PFSK-1 (cell line): ENCODE measurements around the gene OR4P4.

ENCODE experiments used
- FOXP2 ChIP-seq: optimal IDR thresholded peaks from 2 replicates; pipeline ENCODE3; 2011; ENCODE audit warnings: borderline replicate concordance, control low read depth, inconsistent platforms; ENCODE audit not compliant: insufficient read depth; ENCODE audit errors: extremely low read length, extremely low read depth
- POLR2AphosphoS5 ChIP-seq: IDR thresholded peaks from 2 replicates; pipeline ENCODE4 v1.6.1; 2012; ENCODE audit warnings: low read depth, mild to moderate bottlenecking, control low read depth, low read length, moderate library complexity
- SIN3A ChIP-seq: IDR thresholded peaks from 2 replicates; pipeline ENCODE4 v1.6.1; 2012; ENCODE audit warnings: mild to moderate bottlenecking, low read length, moderate library complexity, borderline replicate concordance; ENCODE audit not compliant: insufficient read depth
- TAF1 ChIP-seq: IDR thresholded peaks from 2 replicates; pipeline ENCODE4 v1.6.1; 2012; ENCODE audit warnings: low read length, control low read depth, borderline replicate concordance; ENCODE audit not compliant: insufficient read depth
- TF ChIP-seq, protein P1 (sequence below), 2 experiments: IDR thresholded peaks; 2 replicates each; pipeline versions ENCODE4 v1.6.1 to v1.8.0; 2011 to 2012; ENCODE audit warnings: low read depth in 2 of 2, low read length in 2 of 2, control low read depth in 1 of 2, inconsistent platforms in 1 of 2, mild to moderate bottlenecking in 1 of 2, moderate library complexity in 1 of 2; ENCODE audit not compliant: insufficient read depth in 1 of 2

OR4P4 gene

DNA sequence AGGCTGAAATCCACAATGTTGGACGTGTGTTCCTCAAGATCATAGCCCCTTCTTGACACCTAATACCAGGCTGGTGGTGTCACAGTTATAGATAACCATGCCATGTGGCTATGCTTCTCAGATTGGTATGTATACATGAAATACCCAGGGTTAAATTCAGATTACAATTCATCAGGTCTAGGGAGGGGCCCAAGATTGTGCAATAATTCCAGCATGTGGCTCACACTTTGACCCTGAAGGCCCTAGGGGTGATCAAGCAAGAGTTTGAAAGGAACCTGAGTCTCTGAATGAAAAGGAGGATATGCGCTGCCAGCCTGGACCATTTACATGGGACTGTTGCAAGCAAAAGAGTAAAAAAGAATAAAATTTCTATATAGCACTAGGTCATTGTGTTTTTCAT lies 34.5 kb downstream of the OR4P4 start:
- TF ChIP-seq, protein P1, sequence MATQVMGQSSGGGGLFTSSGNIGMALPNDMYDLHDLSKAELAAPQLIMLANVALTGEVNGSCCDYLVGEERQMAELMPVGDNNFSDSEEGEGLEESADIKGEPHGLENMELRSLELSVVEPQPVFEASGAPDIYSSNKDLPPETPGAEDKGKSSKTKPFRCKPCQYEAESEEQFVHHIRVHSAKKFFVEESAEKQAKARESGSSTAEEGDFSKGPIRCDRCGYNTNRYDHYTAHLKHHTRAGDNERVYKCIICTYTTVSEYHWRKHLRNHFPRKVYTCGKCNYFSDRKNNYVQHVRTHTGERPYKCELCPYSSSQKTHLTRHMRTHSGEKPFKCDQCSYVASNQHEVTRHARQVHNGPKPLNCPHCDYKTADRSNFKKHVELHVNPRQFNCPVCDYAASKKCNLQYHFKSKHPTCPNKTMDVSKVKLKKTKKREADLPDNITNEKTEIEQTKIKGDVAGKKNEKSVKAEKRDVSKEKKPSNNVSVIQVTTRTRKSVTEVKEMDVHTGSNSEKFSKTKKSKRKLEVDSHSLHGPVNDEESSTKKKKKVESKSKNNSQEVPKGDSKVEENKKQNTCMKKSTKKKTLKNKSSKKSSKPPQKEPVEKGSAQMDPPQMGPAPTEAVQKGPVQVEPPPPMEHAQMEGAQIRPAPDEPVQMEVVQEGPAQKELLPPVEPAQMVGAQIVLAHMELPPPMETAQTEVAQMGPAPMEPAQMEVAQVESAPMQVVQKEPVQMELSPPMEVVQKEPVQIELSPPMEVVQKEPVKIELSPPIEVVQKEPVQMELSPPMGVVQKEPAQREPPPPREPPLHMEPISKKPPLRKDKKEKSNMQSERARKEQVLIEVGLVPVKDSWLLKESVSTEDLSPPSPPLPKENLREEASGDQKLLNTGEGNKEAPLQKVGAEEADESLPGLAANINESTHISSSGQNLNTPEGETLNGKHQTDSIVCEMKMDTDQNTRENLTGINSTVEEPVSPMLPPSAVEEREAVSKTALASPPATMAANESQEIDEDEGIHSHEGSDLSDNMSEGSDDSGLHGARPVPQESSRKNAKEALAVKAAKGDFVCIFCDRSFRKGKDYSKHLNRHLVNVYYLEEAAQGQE (IDR thresholded peaks at IDR 0.05; ENCODE audit: insufficient read depth in 1 of 2, low read depth in 2 of 2, low read length in 2 of 2): no peak
- TF ChIP-seq TAF1: no peak
- TF ChIP-seq FOXP2: no peak
- TF ChIP-seq SIN3A: no peak
- TF ChIP-seq POLR2AphosphoS5: no peak

DNA sequence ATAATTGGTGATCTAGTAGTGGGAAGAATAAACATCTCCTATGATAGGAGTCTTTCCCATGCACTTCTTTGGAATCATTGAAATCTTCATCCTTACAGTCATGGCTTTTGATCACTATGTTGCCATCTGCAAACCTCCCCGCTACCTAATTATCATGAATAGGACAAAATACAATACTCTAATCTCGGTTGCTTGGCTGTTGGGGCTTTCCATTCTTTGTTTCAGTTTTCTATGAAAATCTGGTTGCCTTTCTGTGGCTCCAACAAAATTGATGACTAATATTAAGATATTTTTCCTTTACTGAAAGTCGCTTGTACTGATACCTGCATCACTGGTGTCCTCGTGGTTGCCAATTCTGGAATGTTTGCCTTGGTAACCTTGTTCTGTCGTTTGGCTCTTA lies 38.9 kb downstream of the OR4P4 start:
- TF ChIP-seq SIN3A (no peak), POLR2AphosphoS5 (no peak), FOXP2 (no peak), TAF1 (no peak)
- TF ChIP-seq, protein P1 (IDR thresholded peaks at IDR 0.05; ENCODE audit: insufficient read depth in 1 of 2, low read depth in 2 of 2, low read length in 2 of 2): no peak
